ENCODE results near the gene RS1.

The RS1 gene

DNA sequence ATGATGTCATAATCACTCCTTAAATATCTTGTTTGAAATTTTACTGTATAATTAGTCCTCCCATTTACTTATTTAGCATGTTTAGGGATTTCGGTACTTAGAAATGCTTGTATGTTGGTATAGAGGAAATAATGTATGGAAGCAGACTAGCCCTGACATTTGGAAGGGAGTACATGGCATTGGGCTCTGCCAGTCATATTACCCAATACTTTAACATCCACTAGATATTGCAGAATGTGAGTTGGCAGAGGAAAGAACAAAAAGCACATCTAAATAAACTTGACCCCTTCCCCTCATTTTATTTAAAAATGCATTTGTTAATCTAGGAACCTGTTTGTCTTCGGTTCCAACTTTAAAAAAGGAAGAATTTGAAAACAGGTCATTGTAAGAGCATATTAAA is 77.8 kb downstream of the RS1 start:
- TF ChIP-seq, protein P1, sequence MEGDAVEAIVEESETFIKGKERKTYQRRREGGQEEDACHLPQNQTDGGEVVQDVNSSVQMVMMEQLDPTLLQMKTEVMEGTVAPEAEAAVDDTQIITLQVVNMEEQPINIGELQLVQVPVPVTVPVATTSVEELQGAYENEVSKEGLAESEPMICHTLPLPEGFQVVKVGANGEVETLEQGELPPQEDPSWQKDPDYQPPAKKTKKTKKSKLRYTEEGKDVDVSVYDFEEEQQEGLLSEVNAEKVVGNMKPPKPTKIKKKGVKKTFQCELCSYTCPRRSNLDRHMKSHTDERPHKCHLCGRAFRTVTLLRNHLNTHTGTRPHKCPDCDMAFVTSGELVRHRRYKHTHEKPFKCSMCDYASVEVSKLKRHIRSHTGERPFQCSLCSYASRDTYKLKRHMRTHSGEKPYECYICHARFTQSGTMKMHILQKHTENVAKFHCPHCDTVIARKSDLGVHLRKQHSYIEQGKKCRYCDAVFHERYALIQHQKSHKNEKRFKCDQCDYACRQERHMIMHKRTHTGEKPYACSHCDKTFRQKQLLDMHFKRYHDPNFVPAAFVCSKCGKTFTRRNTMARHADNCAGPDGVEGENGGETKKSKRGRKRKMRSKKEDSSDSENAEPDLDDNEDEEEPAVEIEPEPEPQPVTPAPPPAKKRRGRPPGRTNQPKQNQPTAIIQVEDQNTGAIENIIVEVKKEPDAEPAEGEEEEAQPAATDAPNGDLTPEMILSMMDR (IDR thresholded peaks at IDR 0.05): no peak

DNA sequence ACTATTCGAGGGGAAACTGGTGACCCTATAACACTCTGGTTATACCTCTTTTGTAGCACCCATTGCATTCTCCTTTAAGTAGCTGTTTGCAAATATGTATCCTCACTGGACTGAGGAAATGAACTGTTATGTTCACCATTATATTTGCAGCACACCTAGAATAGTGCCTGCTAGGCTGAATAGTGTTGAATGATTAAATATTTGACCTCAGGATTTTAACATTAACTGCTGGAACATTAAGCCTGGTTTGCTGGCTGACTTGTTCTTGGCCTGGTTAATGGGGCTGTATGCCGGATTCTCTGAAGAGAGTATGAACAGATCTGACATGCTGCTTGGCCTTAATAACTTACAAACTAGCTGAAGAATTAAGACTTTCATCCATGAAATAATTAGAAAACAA is 80.1 kb downstream of the RS1 start:
- TF ChIP-seq, protein P1 (IDR thresholded peaks at IDR 0.05): no peak
